KMS-11 (cell line): ENCODE measurements around the gene ACAD11.

Source experiments
- H2AFZ ChIP-seq: fragments of 200-600 bp; sonication (generic); 2 replicates; pipeline ENCODE4 v1.6.1; 2016; ENCODE audit warnings: antibody characterized with exemption, mixed run types, low read depth
- H3K27ac ChIP-seq: fragments of 200-600 bp; sonication (generic); 2 replicates; pipeline ENCODE4 v1.6.1; 2016; ENCODE audit warnings: mild to moderate bottlenecking, mixed run types
- H3K27me3 ChIP-seq: fragments of 200-600 bp; sonication (generic); 2 replicates; pipeline ENCODE4 v1.6.1; 2017; ENCODE audit warnings: mild to moderate bottlenecking, low read depth, mixed run types, moderate library complexity; ENCODE audit not compliant: insufficient read depth
- H3K36me3 ChIP-seq: fragments of 200-600 bp; sonication (generic); 2 replicates; pipeline ENCODE4 v1.6.1; 2017; ENCODE audit warnings: mild to moderate bottlenecking, mixed run types; ENCODE audit not compliant: insufficient read depth
- H3K4me1 ChIP-seq: fragments of 200-600 bp; sonication (generic); 2 replicates; pipeline ENCODE4 v1.6.1; 2016; ENCODE audit warnings: mild to moderate bottlenecking, low read depth, mixed run types; ENCODE audit not compliant: poor library complexity, severe bottlenecking
- H3K4me2 ChIP-seq: fragments of 200-600 bp; sonication (generic); 2 replicates; pipeline ENCODE4 v1.7.0; 2016; ENCODE audit warnings: mild to moderate bottlenecking, mixed run types
- H3K4me3 ChIP-seq: fragments of 200-600 bp; sonication (generic); IDR thresholded peaks from 2 replicates; pipeline ENCODE4 v1.6.1; 2017; ENCODE audit warnings: low read depth, low read length, mixed read lengths; ENCODE audit not compliant: insufficient read depth
- H3K79me2 ChIP-seq: fragments of 200-600 bp; sonication (generic); 2 replicates; pipeline ENCODE4 v1.6.1; 2016; ENCODE audit warnings: low read depth, mixed run types; ENCODE audit not compliant: insufficient read depth
- H3K9ac ChIP-seq: fragments of 200-600 bp; sonication (generic); 2 replicates; pipeline ENCODE4 v1.6.1; 2016; ENCODE audit warnings: mild to moderate bottlenecking, mixed run types
- H4K20me1 ChIP-seq: fragments of 200-600 bp; sonication (generic); 2 replicates; pipeline ENCODE4 v1.6.1; 2016; ENCODE audit warnings: mild to moderate bottlenecking, mixed run types; ENCODE audit not compliant: insufficient read depth
- TF ChIP-seq, protein P1 (sequence below): fragments of 200-600 bp; sonication (generic); conservative IDR thresholded peaks from 2 replicates; pipeline ENCODE4 v1.6.1; 2017; ENCODE audit warnings: low read depth, mild to moderate bottlenecking, antibody characterized with exemption, low read length, moderate library complexity, mixed read lengths

The ACAD11 gene

DNA sequence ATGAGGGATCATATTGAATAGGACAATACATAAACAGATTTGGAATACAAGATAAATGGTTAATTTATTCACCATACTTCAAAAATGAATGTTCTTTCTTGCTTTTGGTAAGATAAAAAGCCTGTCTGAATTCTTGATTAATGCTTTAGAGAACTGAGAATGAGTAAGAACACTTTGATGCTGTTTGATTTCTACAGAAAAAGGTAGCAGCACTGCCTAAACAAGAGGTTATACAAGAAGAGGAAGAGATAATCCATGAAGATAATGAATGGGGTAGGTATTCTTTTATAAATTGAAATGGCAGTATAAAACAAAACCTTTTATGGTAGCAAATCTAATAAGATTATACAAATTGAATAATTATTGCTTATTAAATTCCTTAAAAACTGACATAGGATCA lies 15.8 kb upstream of the ACAD11 start:
- H3K4me3 ChIP-seq = no peak overlapping the region
- no peaks in the 10 kb centered on the region for H4K20me1 ChIP-seq
- no peaks in the 10 kb centered on the region for H3K79me2 ChIP-seq
- no peaks in the 10 kb centered on the region for H3K4me1 ChIP-seq
- H3K36me3 ChIP-seq = peaks cover 10% of the 10 kb centered on the region; the same call in 1 of the 2 replicates
- TF ChIP-seq, protein P1, sequence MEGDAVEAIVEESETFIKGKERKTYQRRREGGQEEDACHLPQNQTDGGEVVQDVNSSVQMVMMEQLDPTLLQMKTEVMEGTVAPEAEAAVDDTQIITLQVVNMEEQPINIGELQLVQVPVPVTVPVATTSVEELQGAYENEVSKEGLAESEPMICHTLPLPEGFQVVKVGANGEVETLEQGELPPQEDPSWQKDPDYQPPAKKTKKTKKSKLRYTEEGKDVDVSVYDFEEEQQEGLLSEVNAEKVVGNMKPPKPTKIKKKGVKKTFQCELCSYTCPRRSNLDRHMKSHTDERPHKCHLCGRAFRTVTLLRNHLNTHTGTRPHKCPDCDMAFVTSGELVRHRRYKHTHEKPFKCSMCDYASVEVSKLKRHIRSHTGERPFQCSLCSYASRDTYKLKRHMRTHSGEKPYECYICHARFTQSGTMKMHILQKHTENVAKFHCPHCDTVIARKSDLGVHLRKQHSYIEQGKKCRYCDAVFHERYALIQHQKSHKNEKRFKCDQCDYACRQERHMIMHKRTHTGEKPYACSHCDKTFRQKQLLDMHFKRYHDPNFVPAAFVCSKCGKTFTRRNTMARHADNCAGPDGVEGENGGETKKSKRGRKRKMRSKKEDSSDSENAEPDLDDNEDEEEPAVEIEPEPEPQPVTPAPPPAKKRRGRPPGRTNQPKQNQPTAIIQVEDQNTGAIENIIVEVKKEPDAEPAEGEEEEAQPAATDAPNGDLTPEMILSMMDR = no peak
- no peak overlapping the region for H3K27ac ChIP-seq
- no peak overlapping the region for H2AFZ ChIP-seq
- no peak overlapping the region for H3K9ac ChIP-seq
- H3K4me2 ChIP-seq = no peak overlapping the region
- no peaks in the 10 kb centered on the region for H3K27me3 ChIP-seq

GRCh38 chr3:132669256-132669777 lies 9.7 kb upstream of the ACAD11 start:
- peaks cover 18% of the 10 kb centered on the region; the same call in 1 of the 2 replicates for H3K79me2 ChIP-seq
- no peak overlapping the region for H3K27ac ChIP-seq
- TF ChIP-seq, protein P1 = no peak
- H4K20me1 ChIP-seq = no peaks in the 10 kb centered on the region
- H2AFZ ChIP-seq = no peak overlapping the region
- no peak overlapping the region for H3K4me2 ChIP-seq
- peaks cover 7% of the 10 kb centered on the region; the same call in 1 of the 2 replicates for H3K36me3 ChIP-seq
- no peaks in the 10 kb centered on the region for H3K4me1 ChIP-seq
- H3K4me3 ChIP-seq = no peak overlapping the region
- H3K27me3 ChIP-seq = no peaks in the 10 kb centered on the region
- no peak overlapping the region for H3K9ac ChIP-seq

DNA sequence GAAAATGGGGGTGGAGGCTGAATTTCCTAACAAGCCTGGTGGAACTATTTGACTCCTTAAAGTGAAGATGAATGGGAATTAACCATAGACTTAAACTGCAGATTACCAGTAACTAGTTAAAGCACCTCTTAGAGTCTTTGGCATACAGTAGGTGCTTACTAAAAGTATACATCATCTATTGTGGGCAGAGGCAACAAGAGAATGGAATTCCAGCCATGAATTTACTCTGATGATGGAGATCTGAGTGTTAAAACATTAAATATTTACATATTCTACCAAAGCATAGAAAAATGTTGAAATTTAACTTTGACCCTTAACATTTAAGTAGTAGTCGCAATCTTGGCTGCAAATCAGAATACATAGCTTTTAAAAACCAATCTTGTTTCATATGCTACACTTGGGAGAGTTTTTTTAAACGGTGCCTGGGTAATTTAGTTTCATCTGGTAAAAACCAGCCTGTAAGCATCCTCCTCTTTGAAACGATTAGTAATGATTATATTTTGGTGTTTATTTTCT lies 5.7 kb upstream of the ACAD11 start:
- no peak overlapping the region for H3K4me3 ChIP-seq
- peaks cover 4% of the 10 kb centered on the region; the same call in 1 of the 2 replicates for H3K36me3 ChIP-seq
- TF ChIP-seq, protein P1 = no peak
- peaks cover 56% of the 10 kb centered on the region for H3K79me2 ChIP-seq
- no peak overlapping the region for H3K9ac ChIP-seq
- 0 out of 2 replicates have a peak, but pooled peaks cover 8% of the 10 kb centered on the region for H4K20me1 ChIP-seq
- no peak overlapping the region for H3K4me2 ChIP-seq
- no peak overlapping the region for H2AFZ ChIP-seq
- H3K27ac ChIP-seq = no peak overlapping the region
- H3K4me1 ChIP-seq = peaks cover 13% of the 10 kb centered on the region
- H3K27me3 ChIP-seq = no peaks in the 10 kb centered on the region

GRCh38 chr3:132662212-132662611 lies 2.6 kb upstream of the ACAD11 start:
- Histone ChIP-seq H3K4me3 (no peak overlapping the region), H3K4me2 (peak overlapping the region; percentile 88), H3K4me1 (peaks cover 31% of the 10 kb centered on the region), H3K36me3 (peaks cover 3% of the 10 kb centered on the region; the same call in 1 of the 2 replicates), H3K9ac (no peak overlapping the region), H3K27me3 (no peaks in the 10 kb centered on the region), H4K20me1 (0 out of 2 replicates have a peak, but pooled peaks cover 8% of the 10 kb centered on the region), H2AFZ (no peak overlapping the region), H3K79me2 (peaks cover 71% of the 10 kb centered on the region), H3K27ac (no peak overlapping the region)
- TF ChIP-seq, protein P1 = no peak
